ENCODE data around the gene SLC35E4.

GRCh38 chr22:30602049-30602448 lies 33.5 kb upstream of the SLC35E4 start:
- TF ChIP-seq CTCF (IDR thresholded peaks at IDR 0.05) (peak in 4 of 12 donors; percentile 6 to 23 (median 20)), POLR2A (IDR thresholded peaks at IDR 0.05) (no peak)
